ENCODE measurements around the gene LRRC45.

DNA sequence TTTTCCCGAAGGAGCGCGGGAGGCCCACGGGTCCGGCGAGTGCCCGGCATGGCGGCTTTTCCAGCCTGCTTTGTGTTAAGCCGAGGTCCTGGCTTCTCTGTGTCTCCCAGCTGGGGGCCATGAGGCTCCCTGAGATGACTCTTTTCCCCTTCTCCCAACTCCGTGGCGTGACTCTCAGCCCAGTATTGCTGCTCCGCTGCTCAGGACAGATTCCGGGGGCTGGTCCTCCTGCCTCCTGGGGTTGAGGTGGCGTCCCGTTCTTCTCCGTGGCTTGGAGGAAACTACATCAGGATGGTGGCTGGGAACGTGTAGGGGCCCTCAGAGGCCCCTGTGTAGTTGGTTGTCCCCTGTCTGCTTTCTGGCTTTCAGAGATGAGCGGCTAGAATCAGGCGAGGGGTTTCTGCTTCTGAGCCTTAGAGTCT lies 29.5 kb downstream of the LRRC45 start:
- no peak for TF ChIP-seq POLR2A (IDR thresholded peaks at IDR 0.05; ENCODE audit: low read depth, low read length)
- TF ChIP-seq, protein P1, sequence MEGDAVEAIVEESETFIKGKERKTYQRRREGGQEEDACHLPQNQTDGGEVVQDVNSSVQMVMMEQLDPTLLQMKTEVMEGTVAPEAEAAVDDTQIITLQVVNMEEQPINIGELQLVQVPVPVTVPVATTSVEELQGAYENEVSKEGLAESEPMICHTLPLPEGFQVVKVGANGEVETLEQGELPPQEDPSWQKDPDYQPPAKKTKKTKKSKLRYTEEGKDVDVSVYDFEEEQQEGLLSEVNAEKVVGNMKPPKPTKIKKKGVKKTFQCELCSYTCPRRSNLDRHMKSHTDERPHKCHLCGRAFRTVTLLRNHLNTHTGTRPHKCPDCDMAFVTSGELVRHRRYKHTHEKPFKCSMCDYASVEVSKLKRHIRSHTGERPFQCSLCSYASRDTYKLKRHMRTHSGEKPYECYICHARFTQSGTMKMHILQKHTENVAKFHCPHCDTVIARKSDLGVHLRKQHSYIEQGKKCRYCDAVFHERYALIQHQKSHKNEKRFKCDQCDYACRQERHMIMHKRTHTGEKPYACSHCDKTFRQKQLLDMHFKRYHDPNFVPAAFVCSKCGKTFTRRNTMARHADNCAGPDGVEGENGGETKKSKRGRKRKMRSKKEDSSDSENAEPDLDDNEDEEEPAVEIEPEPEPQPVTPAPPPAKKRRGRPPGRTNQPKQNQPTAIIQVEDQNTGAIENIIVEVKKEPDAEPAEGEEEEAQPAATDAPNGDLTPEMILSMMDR (IDR thresholded peaks at IDR 0.05; ENCODE audit: extremely low read depth in 1 of 2, insufficient read depth in 1 of 2, low read depth in 1 of 2, low read length in 2 of 2), result no peak
- TF ChIP-seq JUN (IDR thresholded peaks at IDR 0.05; ENCODE audit: borderline replicate concordance, insufficient read depth, insufficient read length, low read depth), result no peak
- no peak for TF ChIP-seq POLR2AphosphoS5 (IDR thresholded peaks at IDR 0.05; ENCODE audit: insufficient read depth, low read depth, low read length)
- TF ChIP-seq EZH2 (IDR thresholded peaks at IDR 0.05; ENCODE audit: borderline replicate concordance, low read depth, low read length, severe bottlenecking), result no peak

Data from endothelial cell of umbilical vein (primary cell).